HCT116 (cell line): Measurements from ENCODE around the gene HTRA3. TPM values are rescaled to one million over a fixed set of nuclear protein-coding genes. Genes with fewer than 3 reads are reported as not detected.

Source experiments
- ATAC-seq: fragments of 200-7000 bp; cut with Tn5 transposase; 2 replicates; pipeline ENCODE4 v1.9.1; 2020; ENCODE audit warnings: mild to moderate bottlenecking, moderate library complexity
- BruUV-seq: library from RNA; stranded (reverse); fragments of 400-500 nt; replicated peaks from 2 replicates; lab custom pipeline; 2021; lab: Mats Ljungman, UMichigan
- CTCF ChIA-PET: fragments of 300-600 bp; sonication (Branson Sonifier 250); formaldehyde crosslinking; loops from one replicate; lab custom pipeline; 2021; ENCODE audit warnings: antibody characterized with exemption; lab: Charles Lee
- POLR2A ChIA-PET: fragments of 300-600, 350-600 bp; sonication (Branson Sonifier 250); formaldehyde crosslinking; loops from one replicate; lab custom pipeline; 2021; ENCODE audit warnings: antibody characterized with exemption; lab: Charles Lee
- RAD21 ChIA-PET, 2 experiments: fragments of 300-600 bp; sonication (Branson Sonifier 250); formaldehyde crosslinking; loops; one replicate each; lab custom pipeline; 2023; ENCODE audit warnings: low total read pairs in 2 of 2; ENCODE audit not compliant: uncharacterized antibody in 2 of 2, unreplicated experiment in 2 of 2, low non-redundant PET in 1 of 2; lab: Charles Lee
- DNase-seq: peaks from one replicate; pipeline ENCODE4 v3.0.0-alpha.2; 2010; ENCODE audit warnings: low read depth, low spot score
- H2AFZ ChIP-seq: fragments of 200-600 bp; shearing (Covaris generic), sonication (generic); 2 replicates; pipeline ENCODE4 v1.6.1; 2017; ENCODE audit warnings: low read depth, mixed run types, mixed read lengths, antibody characterized with exemption, low read length; ENCODE audit not compliant: poor library complexity, severe bottlenecking
- H3K27ac ChIP-seq: 2 replicates; pipeline ENCODE4 v1.5.1; 2012; ENCODE audit warnings: low read depth, low read length
- H3K27me3 ChIP-seq: fragments of 200-600 bp; sonication (generic); 2 replicates; pipeline ENCODE4 v1.6.1; 2016; ENCODE audit warnings: mixed run types, low read length, mixed read lengths; ENCODE audit not compliant: insufficient read depth
- H3K36me3 ChIP-seq, 2 experiments: fragments of 200-500 bp in 1 of 2; fragments of 200-600 bp in 1 of 2; sonication (Bioruptor generic) in 1 of 2; sonication (generic) in 1 of 2; 2 replicates each; pipeline versions ENCODE4 v1.5.1 to v1.6.1; 2014 to 2016; ENCODE audit warnings: low read length in 2 of 2, inconsistent platforms in 1 of 2, mixed read lengths in 1 of 2, mixed run types in 1 of 2; ENCODE audit not compliant: insufficient read depth in 2 of 2, control insufficient read depth in 1 of 2
- H3K4me1 ChIP-seq, 2 experiments: fragments of 200-600 bp in 1 of 2; sonication (generic) in 1 of 2; 2 replicates each; pipeline versions ENCODE4 v1.5.1 to v1.6.1; 2012 to 2017; ENCODE audit warnings: low read length in 2 of 2, inconsistent platforms in 1 of 2, mild to moderate bottlenecking in 1 of 2, mixed read lengths in 1 of 2, mixed run types in 1 of 2, moderate library complexity in 1 of 2; ENCODE audit not compliant: insufficient read depth in 2 of 2, control insufficient read depth in 1 of 2
- H3K4me2 ChIP-seq: fragments of 200-600 bp; sonication (generic); 2 replicates; pipeline ENCODE4 v1.6.1; 2017; ENCODE audit warnings: mixed run types, low read length, mixed read lengths
- H3K4me3 ChIP-seq, 2 experiments: fragments of 200-600 bp in 1 of 2; sonication (generic) in 1 of 2; replicated peaks in 1 of 2; 2 replicates each; pipeline ENCODE4 v1.5.1; 2011 to 2016; ENCODE audit warnings: low read length in 2 of 2, control low read depth in 1 of 2, low read depth in 1 of 2, mild to moderate bottlenecking in 1 of 2, mixed read lengths in 1 of 2, mixed run types in 1 of 2
- H3K79me2 ChIP-seq: fragments of 200-600 bp; sonication (generic); 2 replicates; pipeline ENCODE4 v1.6.1; 2017; ENCODE audit warnings: mild to moderate bottlenecking, mixed run types, low read length, moderate library complexity, mixed read lengths; ENCODE audit not compliant: insufficient read depth
- H3K9ac ChIP-seq: fragments of 200-600 bp; sonication (generic); 2 replicates; pipeline ENCODE4 v1.6.1; 2016; ENCODE audit warnings: low read length, mixed read lengths
- H3K9me2 ChIP-seq: fragments of 200-600 bp; sonication (generic), shearing (Covaris generic); 2 replicates; pipeline ENCODE4 v1.6.1; 2017; ENCODE audit warnings: mixed run types, mild to moderate bottlenecking, moderate library complexity; ENCODE audit not compliant: insufficient read depth
- H3K9me3 ChIP-seq, 2 experiments: fragments of 200-500 bp in 1 of 2; fragments of 200-600 bp in 1 of 2; sonication (Bioruptor generic) in 1 of 2; sonication (generic) in 1 of 2; 2 replicates each; pipeline ENCODE4 v1.6.1; 2014 to 2017; ENCODE audit warnings: low read length in 2 of 2, mixed read lengths in 2 of 2, inconsistent platforms in 1 of 2, low read depth in 1 of 2, mild to moderate bottlenecking in 1 of 2, mixed run types in 1 of 2, moderate library complexity in 1 of 2; ENCODE audit not compliant: control insufficient read depth in 1 of 2, insufficient read depth in 1 of 2
- H4K20me1 ChIP-seq: fragments of 200-600 bp; sonication (generic), shearing (Covaris generic); 2 replicates; pipeline ENCODE4 v1.6.1; 2017; ENCODE audit warnings: mixed run types, mild to moderate bottlenecking, moderate library complexity; ENCODE audit not compliant: insufficient read depth
- ATF3 ChIP-seq: IDR thresholded peaks from 2 replicates; pipeline ENCODE4 v1.6.1; 2012
- CEBPB ChIP-seq: IDR thresholded peaks from 2 replicates; pipeline ENCODE4 v1.6.1; 2012; ENCODE audit warnings: low read depth
- EGR1 ChIP-seq: IDR thresholded peaks from 2 replicates; pipeline ENCODE4 v1.6.1; 2012; ENCODE audit warnings: low read depth
- EZH2 ChIP-seq: fragments of 200-600 bp; sonication (generic); IDR thresholded peaks from 2 replicates; pipeline ENCODE4 v1.6.1; 2017; ENCODE audit warnings: antibody characterized with exemption, mixed run types
- FOSL1 ChIP-seq: IDR thresholded peaks from 2 replicates; pipeline ENCODE4 v1.6.1; 2012; ENCODE audit warnings: low read depth
- RAD21 ChIP-seq: IDR thresholded peaks from 2 replicates; pipeline ENCODE4 v1.6.1; 2012; ENCODE audit warnings: low read depth, mild to moderate bottlenecking
- SIN3A ChIP-seq: IDR thresholded peaks from 2 replicates; pipeline ENCODE4 v1.6.1; 2012; ENCODE audit warnings: low read depth
- SRF ChIP-seq: IDR thresholded peaks from 2 replicates; pipeline ENCODE4 v1.6.1; 2012; ENCODE audit warnings: low read depth
- TCF7L2 ChIP-seq: IDR thresholded peaks from 2 replicates; pipeline ENCODE4 v1.7.0; 2011; ENCODE audit warnings: borderline replicate concordance, inconsistent platforms; ENCODE audit not compliant: insufficient read depth, insufficient read length; ENCODE audit errors: extremely low read depth
- YY1 ChIP-seq: IDR thresholded peaks from 2 replicates; pipeline ENCODE4 v1.6.1; 2011; ENCODE audit warnings: low read length, low read depth, moderate library complexity, mild to moderate bottlenecking; ENCODE audit not compliant: insufficient replicate concordance; ENCODE audit errors: extremely low read depth
- intact Hi-C: fragments of 100-400 bp; cut with micrococcal nuclease; formaldehyde crosslinking; loops from 2 replicates; pipeline ENCODE4 v1.10.0; 2022
- total RNA-seq: library from RNA; stranded (reverse); gene quantifications from one replicate; pipeline ENCODE4 v1.2.1, GENCODE V29; 2021; ENCODE audit not compliant: unreplicated experiment
- TF ChIP-seq, protein P1 (sequence below): IDR thresholded peaks from 2 replicates; pipeline ENCODE4 v1.6.1; 2012

The HTRA3 gene
- total RNA-seq, 1 experiment from 2014 or later = not detected

DNA sequence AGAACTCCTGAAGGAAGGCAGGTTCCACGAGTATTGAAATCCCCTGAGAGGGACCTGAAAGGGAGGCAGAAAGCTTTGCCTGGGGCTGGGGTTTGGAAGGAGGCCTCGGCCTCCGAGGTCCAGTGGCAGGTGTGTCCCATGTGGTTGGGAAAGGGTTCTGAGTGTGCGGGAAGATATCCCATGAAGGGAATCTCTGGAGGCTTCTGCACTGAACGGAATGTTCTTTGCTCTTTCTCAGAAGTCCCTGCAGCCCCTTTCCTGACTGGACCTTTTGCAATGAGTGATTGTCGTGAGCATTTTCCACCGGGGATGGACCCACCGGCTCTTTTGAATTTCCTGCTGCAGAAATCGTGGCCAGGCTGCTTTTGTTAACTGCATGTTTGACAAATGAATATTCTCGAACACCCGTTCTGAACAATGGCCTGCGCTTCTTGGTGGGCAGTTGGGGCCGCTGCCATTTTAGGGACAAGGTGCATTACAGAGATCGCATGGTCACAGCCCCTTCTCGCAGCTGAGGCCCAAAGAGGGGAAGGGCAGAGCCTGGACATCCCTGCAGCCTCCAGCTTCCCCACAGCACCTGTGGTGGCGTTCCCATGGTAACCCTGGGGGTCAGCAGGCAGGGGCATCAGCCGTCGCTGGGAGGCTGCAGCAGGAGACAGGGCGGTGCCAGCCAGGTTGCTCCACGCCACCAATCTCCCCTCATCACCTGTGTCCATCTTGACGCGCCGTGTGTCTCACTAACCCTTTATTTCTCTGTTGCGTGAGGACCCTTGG lies 18.3 kb upstream of the HTRA3 start:
- ATAC-seq = no peak
- Histone ChIP-seq H4K20me1 (no peaks in the 10 kb centered on the region), H3K27ac (no peak overlapping the region), H3K4me1 (no peaks in the 10 kb centered on the region), H3K36me3 (no peaks in the 10 kb centered on the region), H2AFZ (no peak overlapping the region), H3K79me2 (no peaks in the 10 kb centered on the region), H3K9me3 (no peaks in the 10 kb centered on the region), H3K27me3 (no peaks in the 10 kb centered on the region), H3K4me3 (no peak overlapping the region), H3K4me2 (no peak overlapping the region), H3K9me2 (no peaks in the 10 kb centered on the region), H3K9ac (no peak overlapping the region)
- TF ChIP-seq RAD21 (no peak), EGR1 (no peak), SIN3A (no peak), ATF3 (no peak), FOSL1 (no peak), EZH2 (no peak), YY1 (no peak), CEBPB (no peak), TCF7L2 (no peak), SRF (no peak)
- TF ChIP-seq, protein P1, sequence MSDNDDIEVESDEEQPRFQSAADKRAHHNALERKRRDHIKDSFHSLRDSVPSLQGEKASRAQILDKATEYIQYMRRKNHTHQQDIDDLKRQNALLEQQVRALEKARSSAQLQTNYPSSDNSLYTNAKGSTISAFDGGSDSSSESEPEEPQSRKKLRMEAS = no peak
- DNase-seq = no peak
- POLR2A ChIA-PET = no interaction called here
- intact Hi-C loops = no loop called here
- RAD21 ChIA-PET = no interaction called here
- no TSS peak for BruUV-seq
- CTCF ChIA-PET = no interaction called here
